Activated CD4-positive, alpha-beta memory T cell treated with anti-CD3 and anti-CD28 coated beads for 36 hours (primary cell): Measurements from ENCODE around the gene ZNF814. TPM values are rescaled to one million over a fixed set of nuclear protein-coding genes. Genes with fewer than 3 reads are reported as not detected.
"Not testable (repeated sequence)": the region's sequence is repeated elsewhere in the genome, so short reads cannot be mapped to it uniquely, and the experiment has no call there.

ENCODE experiments used
- CTCF ChIA-PET: fragments of 350-600 bp; sonication (Branson Sonifier 250); formaldehyde crosslinking; loops from one replicate; lab custom pipeline; 2021; ENCODE audit warnings: antibody characterized with exemption, inconsistent platforms; lab: Charles Lee
- POLR2A ChIA-PET: fragments of 350-600 bp; sonication (Branson Sonifier 250); formaldehyde crosslinking; loops from one replicate; lab custom pipeline; 2021; ENCODE audit warnings: antibody characterized with exemption; lab: Charles Lee
- DNase-seq: peaks from one replicate; pipeline ENCODE4 v3.0.0-alpha.2; 2020
- H3K27ac Mint-ChIP-seq: one replicate; pipeline ENCODE4 v1.8.0; 2021; ENCODE audit warnings: mixed read lengths
- H3K27me3 Mint-ChIP-seq: one replicate; pipeline ENCODE4 v1.8.0; 2021; ENCODE audit warnings: mixed read lengths
- H3K36me3 Mint-ChIP-seq: one replicate; pipeline ENCODE4 v1.8.0; 2021; ENCODE audit warnings: mixed read lengths
- H3K4me1 Mint-ChIP-seq: one replicate; pipeline ENCODE4 v1.8.0; 2021; ENCODE audit warnings: low read depth, mixed read lengths
- H3K4me3 Mint-ChIP-seq: one replicate; pipeline ENCODE4 v1.8.0; 2021; ENCODE audit warnings: mild to moderate bottlenecking, mixed read lengths
- H3K9me3 Mint-ChIP-seq: one replicate; pipeline ENCODE4 v1.8.0; 2021; ENCODE audit warnings: mixed read lengths
- intact Hi-C: fragments of 100-400 bp; cut with micrococcal nuclease; formaldehyde crosslinking; loops from one replicate; pipeline ENCODE4 v1.15.1; 2023
- total RNA-seq, 2 experiments: library from RNA; stranded (reverse); gene quantifications; one replicate each; pipeline ENCODE4 v1.2.3, GENCODE V29; 2021

ZNF814 gene
- total RNA-seq, 2 experiments from 2014 or later = 10.4 to 12.4 TPM

- Mint-ChIP-seq H3K4me3 (peak overlapping the region; percentile 86), H3K36me3 (peaks cover 61% of the 10 kb centered on the region), H3K4me1 (peaks cover 19% of the 10 kb centered on the region), H3K9me3 (peaks cover 48% of the 10 kb centered on the region), H3K27ac (peak overlapping the region; percentile 61), H3K27me3 (no peaks in the 10 kb centered on the region)
- no peak for DNase-seq
- intact Hi-C loops = loop anchor here (10.0 kb wide), 1 partner anchor 267 kb away; the partner anchor contains the start of gene ZNF329
- POLR2A ChIA-PET = no interaction called here
- CTCF ChIA-PET = interaction anchor here (0.6 kb wide), 1 partner anchor 1540 kb away, joined by 3 read pairs; no protein-coding TSS in a partner anchor
Observed at GRCh38 chr19:57888107-57888559, 704 bp downstream of the ZNF814 start.

GRCh38 chr19:57887195-57887941 lies 1.5 kb downstream of the ZNF814 start:
- intact Hi-C loops = loop anchor here (10.0 kb wide), 1 partner anchor 267 kb away; the partner anchor contains the start of gene ZNF329
- DNase-seq = no peak
- Mint-ChIP-seq H3K27me3 (no peaks in the 10 kb centered on the region), H3K4me1 (peaks cover 19% of the 10 kb centered on the region), H3K36me3 (peaks cover 68% of the 10 kb centered on the region), H3K27ac (no peak overlapping the region), H3K9me3 (peaks cover 52% of the 10 kb centered on the region), H3K4me3 (peak overlapping the region; percentile 86)
- ChIA-PET CTCF (interaction anchor here (0.6 to 1.3 kb wide), 2 partner anchors 263 to 1539 kb away, joined by 3 read pairs; partner anchors contain the start of gene ZNF329), POLR2A (no interaction called here)

- Mint-ChIP-seq H3K36me3 (peaks cover 64% of the 10 kb centered on the region), H3K27ac (no peak overlapping the region), H3K4me3 (no peak overlapping the region), H3K27me3 (no peaks in the 10 kb centered on the region), H3K9me3 (peaks cover 47% of the 10 kb centered on the region), H3K4me1 (peaks cover 19% of the 10 kb centered on the region)
- intact Hi-C loops = loop anchor here (10.0 kb wide), 1 partner anchor 269 kb away; the partner anchor contains the start of gene ZNF329
- CTCF ChIA-PET = interaction anchor here (1.3 kb wide), 1 partner anchor 265 kb away, joined by 3 read pairs; the partner anchor contains the start of gene ZNF329
- no peak for DNase-seq
- POLR2A ChIA-PET = no interaction called here
Observed at GRCh38 chr19:57886046-57886445, 2.8 kb downstream of the ZNF814 start.

GRCh38 chr19:57873883-57874799 lies 14.7 kb downstream of the ZNF814 start:
- peaks cover 74% of the 10 kb centered on the region for H3K9me3 Mint-ChIP-seq
- POLR2A ChIA-PET, H3K4me1 Mint-ChIP-seq, H3K4me3 Mint-ChIP-seq, H3K27ac Mint-ChIP-seq, CTCF ChIA-PET, DNase-seq, intact Hi-C loops, H3K27me3 Mint-ChIP-seq: not testable (repeated sequence)
- peaks cover 80% of the 10 kb centered on the region for H3K36me3 Mint-ChIP-seq

GRCh38 chr19:57872450-57872849 lies 16.4 kb downstream of the ZNF814 start:
- no peak for DNase-seq
- intact Hi-C loops = no loop called here
- CTCF ChIA-PET = no interaction called here
- Mint-ChIP-seq H3K27ac (no peak overlapping the region), H3K4me3 (no peak overlapping the region), H3K9me3 (peaks cover 76% of the 10 kb centered on the region), H3K36me3 (peaks cover 81% of the 10 kb centered on the region), H3K4me1 (no peaks in the 10 kb centered on the region), H3K27me3 (no peaks in the 10 kb centered on the region)
- POLR2A ChIA-PET = no interaction called here

GRCh38 chr19:57870225-57870624 lies 18.6 kb downstream of the ZNF814 start:
- H3K36me3 Mint-ChIP-seq = peaks cover 81% of the 10 kb centered on the region
- intact Hi-C loops = no loop called here
- CTCF ChIA-PET = no interaction called here
- H3K4me1 Mint-ChIP-seq = no peaks in the 10 kb centered on the region
- no peak overlapping the region for H3K4me3 Mint-ChIP-seq
- no peaks in the 10 kb centered on the region for H3K27me3 Mint-ChIP-seq
- POLR2A ChIA-PET = no interaction called here
- H3K27ac Mint-ChIP-seq = no peak overlapping the region
- peaks cover 74% of the 10 kb centered on the region for H3K9me3 Mint-ChIP-seq
- DNase-seq = no peak

- H3K27ac Mint-ChIP-seq, H3K27me3 Mint-ChIP-seq, CTCF ChIA-PET, H3K4me3 Mint-ChIP-seq, POLR2A ChIA-PET, H3K4me1 Mint-ChIP-seq, DNase-seq, intact Hi-C loops: not testable (repeated sequence)
- peaks cover 76% of the 10 kb centered on the region for H3K9me3 Mint-ChIP-seq
- H3K36me3 Mint-ChIP-seq = peaks cover 83% of the 10 kb centered on the region
Observed at GRCh38 chr19:57869655-57870054, 19.2 kb downstream of the ZNF814 start.

- DNase-seq = no peak
- Mint-ChIP-seq H3K4me1 (no peaks in the 10 kb centered on the region), H3K4me3 (no peak overlapping the region), H3K36me3 (peaks cover 83% of the 10 kb centered on the region), H3K9me3 (peaks cover 69% of the 10 kb centered on the region), H3K27me3 (no peaks in the 10 kb centered on the region), H3K27ac (no peak overlapping the region)
- ChIA-PET CTCF (no interaction called here), POLR2A (no interaction called here)
- intact Hi-C loops = no loop called here
Observed at GRCh38 chr19:57867868-57868492, 20.9 kb downstream of the ZNF814 start.

- not testable (repeated sequence) for H3K4me3 Mint-ChIP-seq
Observed at GRCh38 chr19:57862351-57862750, 26.5 kb downstream of the ZNF814 start.

GRCh38 chr19:57854117-57854516 lies 34.7 kb downstream of the ZNF814 start:
- CTCF ChIA-PET, intact Hi-C loops, POLR2A ChIA-PET, H3K27ac Mint-ChIP-seq, DNase-seq, H3K4me3 Mint-ChIP-seq, H3K27me3 Mint-ChIP-seq: not testable (repeated sequence)
- H3K36me3 Mint-ChIP-seq = peaks cover 76% of the 10 kb centered on the region
- H3K4me1 Mint-ChIP-seq = peaks cover 19% of the 10 kb centered on the region
- H3K9me3 Mint-ChIP-seq = peaks cover 28% of the 10 kb centered on the region

More at GRCh38 chr19:57862351-57862750, 26.5 kb downstream of the ZNF814 start:
- Mint-ChIP-seq H3K9me3 (peaks cover 62% of the 10 kb centered on the region), H3K36me3 (peaks cover 92% of the 10 kb centered on the region)
- H3K27ac Mint-ChIP-seq, H3K4me1 Mint-ChIP-seq, intact Hi-C loops, POLR2A ChIA-PET, DNase-seq, H3K27me3 Mint-ChIP-seq: not testable (repeated sequence)
- CTCF ChIA-PET = interaction anchor here (0.6 kb wide), 1 partner anchor 82 kb away, joined by 3 read pairs; no protein-coding TSS in a partner anchor

GRCh38 chr19:57851812-57852603 lies 36.8 kb downstream of the ZNF814 start:
- Mint-ChIP-seq H3K36me3 (peaks cover 62% of the 10 kb centered on the region), H3K9me3 (peaks cover 23% of the 10 kb centered on the region), H3K4me1 (peaks cover 19% of the 10 kb centered on the region)
- H3K27ac Mint-ChIP-seq, H3K27me3 Mint-ChIP-seq, POLR2A ChIA-PET, intact Hi-C loops, DNase-seq, H3K4me3 Mint-ChIP-seq: not testable (repeated sequence)
- CTCF ChIA-PET = interaction anchor here (1.4 kb wide), 1 partner anchor 33 kb away, joined by 6 read pairs; no protein-coding TSS in a partner anchor
